K562 (cell line): ENCODE data around the gene HCRT.

ENCODE experiments used
- HMGXB4 ChIP-seq: sonication (generic); formaldehyde crosslinking; IDR thresholded peaks from 2 replicates; pipeline ENCODE4 v1.8.1; 2023; ENCODE audit warnings: mild to moderate bottlenecking, missing genetic modification reagents
- TF ChIP-seq, protein P1 (sequence below), 2 experiments: fragments of 450-650 bp; IDR thresholded peaks; 2 replicates each; pipeline ENCODE4 v1.6.1; 2016; ENCODE audit warnings: mild to moderate bottlenecking in 2 of 2, borderline replicate concordance in 1 of 2, low read depth in 1 of 2, moderate library complexity in 1 of 2

GRCh38 chr17:42185621-42185930 is 324 bp upstream of the HCRT start:
- TF ChIP-seq, protein P1, sequence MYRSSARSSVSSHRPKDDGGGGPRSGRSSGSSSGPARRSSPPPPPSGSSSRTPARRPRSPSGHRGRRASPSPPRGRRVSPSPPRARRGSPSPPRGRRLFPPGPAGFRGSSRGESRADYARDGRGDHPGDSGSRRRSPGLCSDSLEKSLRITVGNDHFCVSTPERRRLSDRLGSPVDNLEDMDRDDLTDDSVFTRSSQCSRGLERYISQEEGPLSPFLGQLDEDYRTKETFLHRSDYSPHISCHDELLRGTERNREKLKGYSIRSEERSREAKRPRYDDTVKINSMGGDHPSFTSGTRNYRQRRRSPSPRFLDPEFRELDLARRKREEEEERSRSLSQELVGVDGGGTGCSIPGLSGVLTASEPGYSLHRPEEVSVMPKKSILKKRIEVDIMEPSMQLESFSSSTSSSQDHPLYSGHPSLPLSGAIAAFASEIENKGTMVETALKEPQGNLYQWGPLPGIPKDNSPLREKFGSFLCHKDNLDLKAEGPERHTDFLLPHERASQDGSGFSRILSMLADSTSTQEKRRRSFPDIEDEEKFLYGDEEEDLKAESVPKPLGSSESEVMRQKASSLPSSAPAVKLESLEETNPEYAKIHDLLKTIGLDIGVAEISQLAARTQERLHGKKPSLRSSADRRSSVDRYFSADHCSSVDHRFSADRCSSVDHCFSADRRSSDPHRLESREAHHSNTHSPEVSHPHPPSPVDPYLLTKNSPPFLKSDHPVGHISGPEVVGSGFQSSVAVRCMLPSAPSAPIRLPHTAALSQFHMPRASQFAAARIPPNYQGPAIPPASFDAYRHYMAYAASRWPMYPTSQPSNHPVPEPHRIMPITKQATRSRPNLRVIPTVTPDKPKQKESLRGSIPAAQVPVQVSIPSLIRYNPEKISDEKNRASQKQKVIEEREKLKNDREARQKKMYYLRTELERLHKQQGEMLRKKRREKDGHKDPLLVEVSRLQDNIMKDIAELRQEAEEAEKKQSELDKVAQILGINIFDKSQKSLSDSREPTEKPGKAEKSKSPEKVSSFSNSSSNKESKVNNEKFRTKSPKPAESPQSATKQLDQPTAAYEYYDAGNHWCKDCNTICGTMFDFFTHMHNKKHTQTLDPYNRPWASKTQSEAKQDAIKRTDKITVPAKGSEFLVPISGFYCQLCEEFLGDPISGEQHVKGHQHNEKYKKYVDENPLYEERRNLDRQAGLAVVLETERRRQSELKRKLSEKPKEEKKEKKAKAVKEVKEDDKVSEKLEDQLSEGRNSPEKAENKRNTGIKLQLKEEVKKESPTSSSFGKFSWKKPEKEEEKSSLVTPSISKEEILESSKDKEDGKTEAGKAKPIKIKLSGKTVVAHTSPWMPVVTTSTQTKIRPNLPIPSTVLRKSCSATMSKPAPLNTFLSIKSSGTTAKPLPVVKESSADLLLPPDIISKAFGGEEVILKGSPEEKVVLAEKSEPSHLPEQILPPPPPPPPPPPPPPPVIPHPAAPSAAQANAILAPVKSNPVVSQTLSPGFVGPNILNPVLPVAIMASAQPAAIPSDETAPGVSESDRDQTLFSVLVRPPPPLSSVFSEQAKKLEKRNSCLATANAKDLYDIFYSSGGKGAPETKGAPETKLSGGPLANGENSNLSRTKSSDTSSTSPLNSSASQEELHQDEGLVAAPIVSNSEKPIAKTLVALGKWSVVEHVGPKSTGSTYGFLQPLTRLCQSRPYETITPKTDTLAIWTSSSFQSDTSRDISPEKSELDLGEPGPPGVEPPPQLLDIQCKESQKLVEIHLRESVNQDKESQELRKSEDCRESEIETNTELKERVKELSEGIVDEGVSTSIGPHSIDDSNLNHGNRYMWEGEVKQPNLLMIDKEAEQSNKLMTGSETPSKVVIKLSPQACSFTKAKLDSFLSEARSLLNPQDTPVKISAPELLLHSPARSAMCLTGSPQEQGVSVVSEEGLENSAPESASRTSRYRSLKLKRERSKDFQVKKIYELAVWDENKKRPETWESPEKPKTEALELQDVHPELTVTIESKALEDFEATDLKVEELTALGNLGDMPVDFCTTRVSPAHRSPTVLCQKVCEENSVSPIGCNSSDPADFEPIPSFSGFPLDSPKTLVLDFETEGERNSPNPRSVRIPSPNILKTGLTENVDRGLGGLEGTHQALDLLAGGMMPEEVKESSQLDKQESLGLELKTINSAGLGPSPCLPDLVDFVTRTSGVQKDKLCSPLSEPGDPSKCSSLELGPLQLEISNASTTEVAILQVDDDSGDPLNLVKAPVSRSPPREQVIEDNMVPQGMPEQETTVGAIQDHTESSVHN (IDR thresholded peaks at IDR 0.05; ENCODE audit: borderline replicate concordance in 1 of 2, low read depth in 1 of 2), result no peak
- no peak for TF ChIP-seq HMGXB4 (CRISPR knock-in tag)
